NCI-H226 (cell line): Measurements from ENCODE around the gene MPPE1.
"Not testable (repeated sequence)": the region's sequence is repeated elsewhere in the genome, so short reads cannot be mapped to it uniquely, and the experiment has no call there.

Experiments
- DNase-seq: peaks from one replicate; pipeline ENCODE4 v3.0.0-alpha.2; 2015

The MPPE1 gene

GRCh38 chr18:11923450-11923849 lies 15.3 kb upstream of the MPPE1 start:
- no peak for DNase-seq

- DNase-seq = not testable (repeated sequence)
These were observed 11.4 kb upstream of the MPPE1 start for GRCh38 chr18:11919522-11919921.

GRCh38 chr18:11916880-11917279 lies 8.8 kb upstream of the MPPE1 start:
- not testable (repeated sequence) for DNase-seq

- DNase-seq = no peak
These were observed 1.5 kb upstream of the MPPE1 start for GRCh38 chr18:11909591-11910026.

GRCh38 chr18:11909061-11909455 lies 941 bp upstream of the MPPE1 start:
- no peak for DNase-seq

- no peak for DNase-seq
These were observed 917 bp downstream of the MPPE1 start for GRCh38 chr18:11906926-11907874.

- no peak for DNase-seq
These were observed 1.9 kb downstream of the MPPE1 start for GRCh38 chr18:11906176-11906575.

GRCh38 chr18:11905613-11906012 lies 2.5 kb downstream of the MPPE1 start:
- no peak for DNase-seq

- peak; percentile 53 for DNase-seq
These were observed 5.4 kb downstream of the MPPE1 start for GRCh38 chr18:11902522-11903292.

GRCh38 chr18:11901826-11902438 lies 6.2 kb downstream of the MPPE1 start:
- no peak for DNase-seq

- no peak for DNase-seq
These were observed 9.1 kb downstream of the MPPE1 start for GRCh38 chr18:11899063-11899462.

GRCh38 chr18:11897781-11898180 lies 10.3 kb downstream of the MPPE1 start:
- no peak for DNase-seq

GRCh38 chr18:11892438-11892837 lies 15.7 kb downstream of the MPPE1 start:
- DNase-seq = not testable (repeated sequence)

GRCh38 chr18:11891737-11892136 lies 16.4 kb downstream of the MPPE1 start:
- no peak for DNase-seq

- DNase-seq = no peak
These were observed 18.8 kb downstream of the MPPE1 start for GRCh38 chr18:11889284-11889683.

GRCh38 chr18:11888726-11889125 lies 19.4 kb downstream of the MPPE1 start:
- DNase-seq = no peak

- peak; percentile 79 for DNase-seq
These were observed 20.6 kb downstream of the MPPE1 start for GRCh38 chr18:11887328-11888128.

GRCh38 chr18:11886577-11887110 lies 21.5 kb downstream of the MPPE1 start:
- DNase-seq = no peak

- DNase-seq = no peak
These were observed 22.7 kb downstream of the MPPE1 start for GRCh38 chr18:11885278-11885947.

GRCh38 chr18:11884396-11885030 lies 23.6 kb downstream of the MPPE1 start:
- no peak for DNase-seq

- DNase-seq = no peak
These were observed 25.0 kb downstream of the MPPE1 start for GRCh38 chr18:11883153-11883552.
